ENCODE results near the gene LRCH1. TPM values are rescaled to one million over a fixed set of nuclear protein-coding genes. Genes with fewer than 3 reads are reported as not detected.

The LRCH1 gene
- total RNA-seq, 4 donors from 2014 or later = 42.7 to 66.0 (median 53.1) TPM

GRCh38 chr13:46682015-46682414 lies 129.0 kb downstream of the LRCH1 start:
- peaks cover 39 to 67% (median 65%) of the 10 kb centered on the region in 4 donors for H3K4me1 ChIP-seq
- TF ChIP-seq EP300 (IDR thresholded peaks at IDR 0.05) = no peak
- no peak for TF ChIP-seq POLR2A (IDR thresholded peaks at IDR 0.05; ENCODE audit: low read depth)
- no peak overlapping the region for H3K4me3 ChIP-seq
- no peak for DNase-seq (ENCODE audit: extremely low spot score)
- no peak overlapping the region for H3K27ac ChIP-seq (replicated peaks in 1 of 4)
- 93% methylated on average over 3 of the region's 3 CpGs for WGBS
- H3K27me3 ChIP-seq = no peaks in the 10 kb centered on the region
- no peaks in the 10 kb centered on the region for H3K9me3 ChIP-seq
- intact Hi-C loops (cut with DNase I) = loop anchor here (5.0 kb wide), 1 partner anchor 130 kb away; the partner anchor contains the start of gene LRCH1
- no peaks in the 10 kb centered on the region for H3K36me3 ChIP-seq

GRCh38 chr13:46682707-46683106 lies 129.7 kb downstream of the LRCH1 start:
- Histone ChIP-seq H3K4me1 (peaks cover 45 to 65% (median 62%) of the 10 kb centered on the region in 4 donors), H3K4me3 (no peak overlapping the region), H3K9me3 (no peaks in the 10 kb centered on the region), H3K27ac (replicated peaks in 1 of 4) (no peak overlapping the region), H3K27me3 (no peaks in the 10 kb centered on the region), H3K36me3 (no peaks in the 10 kb centered on the region)
- DNase-seq (ENCODE audit: extremely low spot score) = no peak
- TF ChIP-seq EP300 (IDR thresholded peaks at IDR 0.05) (no peak), POLR2AphosphoS5 (IDR thresholded peaks at IDR 0.05) (no peak), CTCF (IDR thresholded peaks at IDR 0.05) (no peak), POLR2A (IDR thresholded peaks at IDR 0.05; ENCODE audit: low read depth) (no peak)
- 100% methylated on average over 1 of the region's 1 CpG for WGBS
- intact Hi-C loops (cut with DNase I) = loop anchor here (5.0 kb wide), 1 partner anchor 130 kb away; the partner anchor contains the start of gene LRCH1

- intact Hi-C loops (cut with DNase I) = loop anchor here (5.0 kb wide), 1 partner anchor 131 kb away; the partner anchor contains the start of gene LRCH1
- peak overlapping the region in 2 of 4 donors; percentile 16 to 49 for H3K27ac ChIP-seq (replicated peaks in 1 of 4)
- TF ChIP-seq EP300 (IDR thresholded peaks at IDR 0.05) (no peak), POLR2AphosphoS5 (IDR thresholded peaks at IDR 0.05) (no peak), POLR2A (IDR thresholded peaks at IDR 0.05; ENCODE audit: low read depth) (no peak), CTCF (IDR thresholded peaks at IDR 0.05) (no peak)
Measured at GRCh38 chr13:46683676-46684260, 130.8 kb downstream of the LRCH1 start.

GRCh38 chr13:46684287-46685001 lies 131.5 kb downstream of the LRCH1 start:
- intact Hi-C loops (cut with DNase I) = loop anchor here (5.0 kb wide), 1 partner anchor 132 kb away; the partner anchor contains the start of gene LRCH1
- WGBS = 67% methylated on average over 3 of the region's 3 CpGs
- peak overlapping the region; percentile 16 to 49 (median 22) for H3K27ac ChIP-seq (replicated peaks in 1 of 4)

More at GRCh38 chr13:46683676-46684260, 130.8 kb downstream of the LRCH1 start:
- 78% methylated on average over 1 of the region's 1 CpG for WGBS
- no peaks in the 10 kb centered on the region for H3K36me3 ChIP-seq
- no peaks in the 10 kb centered on the region for H3K9me3 ChIP-seq
- H3K4me1 ChIP-seq = peaks cover 50 to 59% (median 58%) of the 10 kb centered on the region in 4 donors
- DNase-seq (ENCODE audit: extremely low spot score) = no peak
- H3K27me3 ChIP-seq = no peaks in the 10 kb centered on the region
- H3K4me3 ChIP-seq = no peak overlapping the region

More at GRCh38 chr13:46684287-46685001, 131.5 kb downstream of the LRCH1 start:
- Histone ChIP-seq H3K9me3 (no peaks in the 10 kb centered on the region), H3K4me1 (peaks cover 44 to 52% (median 51%) of the 10 kb centered on the region in 4 donors), H3K36me3 (no peaks in the 10 kb centered on the region), H3K27me3 (no peaks in the 10 kb centered on the region), H3K4me3 (no peak overlapping the region)
- TF ChIP-seq EP300 (IDR thresholded peaks at IDR 0.05) (no peak), CTCF (IDR thresholded peaks at IDR 0.05) (peak in 1 of 3 experiments; percentile 24), POLR2A (IDR thresholded peaks at IDR 0.05; ENCODE audit: low read depth) (no peak), POLR2AphosphoS5 (IDR thresholded peaks at IDR 0.05) (no peak)
- no peak for DNase-seq (ENCODE audit: extremely low spot score)

All from esophagus muscularis mucosa (tissue), 4 donors.